Stimulated activated CD8-positive, alpha-beta memory T cell treated with anti-CD3 and anti-CD28 coated beads, Interleukin-2, amount 100 ng/mL, for 1 hour (primary cell): ENCODE results near the gene BAK1.

Source experiments
- DNase-seq, 2 donors: peaks; one replicate each; pipeline ENCODE4 v3.0.0-alpha.2; 2020; ENCODE audit warnings: low read depth in 2 of 2

BAK1 gene

GRCh38 chr6:33587529-33587928, 7.5 kb upstream of the BAK1 start:
- no peak for DNase-seq

- no peak for DNase-seq
These were observed 6.1 kb upstream of the BAK1 start for GRCh38 chr6:33586108-33586640.

- peak; percentile 76 to 81 for DNase-seq
These were observed 5.5 kb upstream of the BAK1 start for GRCh38 chr6:33585403-33586107.

- DNase-seq = no peak
These were observed 4.8 kb upstream of the BAK1 start for GRCh38 chr6:33584700-33585402.

GRCh38 chr6:33583591-33584155, 3.6 kb upstream of the BAK1 start:
- no peak for DNase-seq

GRCh38 chr6:33581186-33581585, 1.1 kb upstream of the BAK1 start:
- no peak for DNase-seq

GRCh38 chr6:33578588-33579011, 1.5 kb downstream of the BAK1 start:
- DNase-seq = no peak

- no peak for DNase-seq
These were observed 1.9 kb downstream of the BAK1 start for GRCh38 chr6:33578164-33578563.

- DNase-seq = no peak
These were observed 2.4 kb downstream of the BAK1 start for GRCh38 chr6:33577718-33578117.

GRCh38 chr6:33577106-33577535, 3.0 kb downstream of the BAK1 start:
- DNase-seq = no peak

- no peak for DNase-seq
These were observed 3.4 kb downstream of the BAK1 start for GRCh38 chr6:33576668-33577067.

- no peak for DNase-seq
These were observed 4.9 kb downstream of the BAK1 start for GRCh38 chr6:33575211-33575610.

GRCh38 chr6:33571637-33572316, 8.3 kb downstream of the BAK1 start:
- no peak for DNase-seq

- peak; percentile 76 to 84 for DNase-seq
These were observed 9.1 kb downstream of the BAK1 start for GRCh38 chr6:33570806-33571636.

- no peak for DNase-seq
These were observed 11.1 kb downstream of the BAK1 start for GRCh38 chr6:33568826-33569570.

GRCh38 chr6:33567836-33568235, 12.2 kb downstream of the BAK1 start:
- DNase-seq = no peak

- DNase-seq = no peak
These were observed 13.6 kb downstream of the BAK1 start for GRCh38 chr6:33566182-33567084.

GRCh38 chr6:33558801-33559200, 21.3 kb downstream of the BAK1 start:
- DNase-seq = no peak

GRCh38 chr6:33557376-33557775, 22.7 kb downstream of the BAK1 start:
- DNase-seq = no peak
